Measurements from ENCODE around the gene SART3. TPM values are rescaled to one million over a fixed set of nuclear protein-coding genes. Genes with fewer than 3 reads are reported as not detected.

The SART3 gene
- total and polyA plus RNA-seq, 5 experiments from 2014 or later, result 33.3 to 95.7 (median 36.6) TPM

- DNase-seq (no peak), ATAC-seq (no peak)
- Mint-ChIP-seq H3K27ac (peak overlapping the region in 2 of 10 donors; percentile 29 to 62), H3K4me1 (peaks cover 0 to 2% (median 0%) of the 10 kb centered on the region in 4 donors), H3K36me3 (no peaks in the 10 kb centered on the region), H3K27me3 (no peaks in the 10 kb centered on the region), H3K9me3 (no peaks in the 10 kb centered on the region), H3K4me3 (no peak overlapping the region)
- POLR2A ChIA-PET, result no interaction called here
Measured at GRCh38 chr12:108602976-108603704, 42.2 kb upstream of the SART3 start.

DNA sequence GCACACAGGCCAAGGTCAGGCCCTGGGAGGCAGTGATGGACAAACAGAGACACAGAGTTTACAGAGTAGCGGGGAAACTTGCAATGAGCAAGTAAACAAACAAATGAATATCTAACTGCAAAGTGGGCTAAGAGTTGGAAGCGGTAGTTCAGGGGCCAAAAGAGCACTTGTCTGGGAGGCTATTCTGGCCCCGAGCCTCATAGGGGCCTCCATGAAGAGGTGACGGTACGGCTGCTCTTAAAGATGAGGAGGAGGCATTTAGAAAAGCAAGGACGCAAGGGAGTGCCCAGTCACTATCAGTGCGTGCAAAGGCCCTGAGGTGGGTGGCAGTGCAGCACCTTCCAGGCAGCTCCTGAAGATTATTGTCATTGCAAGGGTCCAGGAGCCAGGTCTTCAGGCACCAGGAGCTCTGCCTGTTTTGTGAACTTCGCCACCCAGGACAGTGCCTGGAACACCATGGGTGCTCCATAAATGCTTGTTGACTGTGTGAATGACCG is 41.3 kb upstream of the SART3 start:
- DNase-seq, result no peak
- H3K27ac Mint-ChIP-seq, result no peak overlapping the region
- H3K9me3 Mint-ChIP-seq, result no peaks in the 10 kb centered on the region
- H3K4me3 Mint-ChIP-seq, result no peak overlapping the region
- H3K4me1 Mint-ChIP-seq, result peaks cover 0 to 2% (median 0%) of the 10 kb centered on the region in 4 donors
- POLR2A ChIA-PET, result no interaction called here
- ATAC-seq, result no peak
- H3K27me3 Mint-ChIP-seq, result no peaks in the 10 kb centered on the region
- H3K36me3 Mint-ChIP-seq, result no peaks in the 10 kb centered on the region

DNA sequence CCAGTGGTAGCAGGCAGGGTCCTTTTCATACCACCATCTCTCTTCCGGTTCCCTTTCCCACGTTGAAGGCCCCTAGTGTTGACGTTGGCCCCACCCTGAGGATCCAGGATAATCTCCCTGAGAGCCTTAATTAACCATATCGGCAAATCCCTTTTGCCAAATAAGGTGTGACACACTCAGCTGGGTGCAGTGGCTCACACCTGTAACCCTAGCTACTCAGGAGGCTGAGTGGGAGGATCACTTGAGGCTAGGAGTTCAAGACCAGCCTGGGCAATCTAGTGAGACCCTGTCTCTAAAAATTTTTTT is 39.7 kb upstream of the SART3 start:
- no peaks in the 10 kb centered on the region for H3K9me3 Mint-ChIP-seq
- POLR2A ChIA-PET, result interaction anchor here (1.6 kb wide), 1 partner anchor 20 kb away, joined by 3 read pairs; no protein-coding TSS in a partner anchor
- H3K36me3 Mint-ChIP-seq, result no peaks in the 10 kb centered on the region

GRCh38 chr12:108599948-108600701 is 39.2 kb upstream of the SART3 start:
- DNase-seq, result no peak
- Mint-ChIP-seq H3K4me3 (no peak overlapping the region), H3K4me1 (peaks cover 0 to 2% (median 0%) of the 10 kb centered on the region in 4 donors), H3K27ac (peak overlapping the region in 1 of 10 donors; percentile 14), H3K9me3 (no peaks in the 10 kb centered on the region), H3K27me3 (no peaks in the 10 kb centered on the region), H3K36me3 (no peaks in the 10 kb centered on the region)
- ATAC-seq, result no peak
- POLR2A ChIA-PET, result interaction anchor here (1.6 kb wide), 1 partner anchor 21 kb away, joined by 3 read pairs; no protein-coding TSS in a partner anchor

More for the DNA sequence above, 39.7 kb upstream of the SART3 start:
- Mint-ChIP-seq H3K4me1 (peaks cover 0 to 2% (median 0%) of the 10 kb centered on the region in 4 donors), H3K4me3 (no peak overlapping the region), H3K27ac (peak overlapping the region in 1 of 10 donors; percentile 60), H3K27me3 (no peaks in the 10 kb centered on the region)
- no peak for DNase-seq
- no peak for ATAC-seq

GRCh38 chr12:108599541-108599940 is 38.6 kb upstream of the SART3 start:
- peaks cover 0 to 2% (median 0%) of the 10 kb centered on the region in 4 donors for H3K4me1 Mint-ChIP-seq
- no peaks in the 10 kb centered on the region for H3K27me3 Mint-ChIP-seq
- no peaks in the 10 kb centered on the region for H3K9me3 Mint-ChIP-seq
- ATAC-seq, result no peak
- DNase-seq, result no peak
- no peaks in the 10 kb centered on the region for H3K36me3 Mint-ChIP-seq
- H3K4me3 Mint-ChIP-seq, result no peak overlapping the region
- POLR2A ChIA-PET, result interaction anchor here (1.6 kb wide), 1 partner anchor 22 kb away, joined by 3 read pairs; no protein-coding TSS in a partner anchor
- H3K27ac Mint-ChIP-seq, result peak overlapping the region in 1 of 10 donors; percentile 14

GRCh38 chr12:108598553-108599250 is 37.7 kb upstream of the SART3 start:
- POLR2A ChIA-PET, result no interaction called here
- Mint-ChIP-seq H3K36me3 (no peaks in the 10 kb centered on the region), H3K4me3 (no peak overlapping the region), H3K9me3 (no peaks in the 10 kb centered on the region), H3K27me3 (no peaks in the 10 kb centered on the region), H3K27ac (peak overlapping the region in 2 of 10 donors; percentile 9 to 41), H3K4me1 (peaks cover 0 to 2% (median 0%) of the 10 kb centered on the region in 4 donors)
- ATAC-seq, result no peak
- DNase-seq, result no peak

GRCh38 chr12:108597559-108598471 is 36.8 kb upstream of the SART3 start, which contains the start of gene TMEM119:
TSS of gene TMEM119 (minus strand) at chr12:108598084. CDS start at chr12:108592383, 5,701 bp downstream.
- Mint-ChIP-seq H3K36me3 (no peaks in the 10 kb centered on the region), H3K4me1 (peaks cover 0 to 2% (median 0%) of the 10 kb centered on the region in 4 donors), H3K27me3 (no peaks in the 10 kb centered on the region), H3K4me3 (no peak within 1 kb of the TSS), H3K27ac (peak within 1 kb of the TSS in 4 of 10 donors; percentile 9 to 65 (median 36)), H3K9me3 (no peaks in the 10 kb centered on the region)
- ATAC-seq (no peak), DNase-seq (no peak)
- POLR2A ChIA-PET, result no interaction called here

DNA sequence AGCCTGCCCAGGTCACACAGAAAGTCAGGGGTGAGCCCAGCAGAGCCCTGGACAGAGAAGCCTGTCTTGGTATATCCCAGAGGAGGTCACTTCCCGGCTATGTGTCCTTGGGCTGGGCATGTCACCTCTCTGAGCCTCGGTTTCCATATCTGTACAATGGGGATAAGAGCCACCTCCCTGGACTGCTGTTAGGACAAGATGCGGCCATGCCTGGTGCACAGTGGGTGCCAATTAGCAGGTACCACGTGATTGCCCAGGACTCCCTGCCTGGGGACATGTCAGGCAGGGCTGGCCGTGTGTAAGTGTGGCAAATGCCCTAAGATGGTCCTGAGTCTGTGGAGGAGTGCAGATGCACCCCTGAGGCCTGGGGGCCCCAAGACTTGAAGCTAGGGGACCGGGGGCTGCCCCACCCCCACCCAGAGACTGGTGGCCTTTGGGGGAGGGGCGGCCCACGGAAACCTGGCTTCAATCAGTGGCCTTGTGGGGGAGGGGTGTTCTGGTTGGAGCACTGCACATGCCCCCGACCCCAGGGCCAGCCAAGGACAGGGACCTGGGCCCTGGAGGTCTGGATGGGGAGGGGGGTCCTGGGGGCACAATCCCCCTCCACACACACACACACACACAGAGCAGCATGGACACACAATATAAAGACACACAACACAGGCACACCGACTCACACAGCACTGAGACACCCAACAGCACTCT is 36.0 kb upstream of the SART3 start:
- ATAC-seq (no peak), DNase-seq (no peak)
- POLR2A ChIA-PET, result interaction anchor here (0.7 kb wide), 1 partner anchor 31 kb away, joined by 3 read pairs; no protein-coding TSS in a partner anchor
- Mint-ChIP-seq H3K27ac (no peak overlapping the region), H3K36me3 (no peaks in the 10 kb centered on the region), H3K4me3 (no peak overlapping the region), H3K4me1 (peaks cover 0 to 2% (median 0%) of the 10 kb centered on the region in 4 donors), H3K9me3 (no peaks in the 10 kb centered on the region), H3K27me3 (no peaks in the 10 kb centered on the region)

DNA sequence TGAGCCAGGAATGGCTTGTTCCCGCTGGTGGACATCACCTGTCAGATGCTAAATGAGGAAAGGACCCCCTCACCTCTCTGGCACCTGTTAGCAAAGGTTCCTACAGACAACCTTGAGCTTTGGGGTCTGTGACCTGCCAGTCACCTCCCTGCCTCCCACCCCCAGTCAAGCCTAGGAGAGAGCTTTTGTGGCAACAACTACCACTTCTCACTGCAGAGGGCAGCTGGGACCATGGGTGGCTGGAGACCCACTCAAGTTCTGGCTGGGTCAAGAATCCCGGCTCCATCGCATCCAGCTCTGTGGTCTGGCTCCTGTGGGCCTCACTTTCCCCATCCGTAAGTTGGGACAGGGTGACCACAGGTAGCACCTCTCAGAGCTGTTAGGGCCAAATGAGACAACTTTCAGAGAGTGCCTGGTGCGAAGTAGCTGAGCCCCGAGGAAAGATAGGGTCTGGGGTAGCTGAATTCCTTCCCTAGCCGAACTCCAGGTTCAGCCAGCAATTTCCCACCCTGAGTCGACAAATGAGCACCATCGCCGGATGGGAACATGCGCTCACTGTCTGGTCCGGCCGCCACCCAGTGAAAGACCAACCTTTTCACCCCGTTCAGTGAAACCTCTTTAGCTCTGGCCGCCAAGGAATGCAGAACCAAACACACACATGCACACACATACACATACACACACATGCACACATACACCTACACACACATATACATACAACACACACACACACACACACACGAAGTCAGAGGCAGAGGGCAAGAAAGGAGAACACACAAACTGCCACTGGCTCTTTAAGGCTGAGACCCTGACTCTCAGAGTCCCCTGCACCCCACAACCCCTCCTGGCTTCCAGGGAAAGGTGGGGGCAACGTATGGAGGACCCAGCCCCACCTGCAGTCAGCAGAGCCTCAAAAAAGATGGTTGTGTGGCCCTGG is 35.0 kb upstream of the SART3 start:
- H3K4me1 Mint-ChIP-seq, result peaks cover 0 to 2% (median 0%) of the 10 kb centered on the region in 4 donors
- H3K36me3 Mint-ChIP-seq, result no peaks in the 10 kb centered on the region
- H3K27ac Mint-ChIP-seq, result no peak overlapping the region
- no peak for DNase-seq
- ATAC-seq, result no peak
- POLR2A ChIA-PET, result interaction anchor here (1.3 kb wide), 1 partner anchor 21 kb away, joined by 3 read pairs; no protein-coding TSS in a partner anchor
- no peaks in the 10 kb centered on the region for H3K9me3 Mint-ChIP-seq
- H3K27me3 Mint-ChIP-seq, result no peaks in the 10 kb centered on the region
- H3K4me3 Mint-ChIP-seq, result no peak overlapping the region

GRCh38 chr12:108594960-108595710 is 34.2 kb upstream of the SART3 start:
- Mint-ChIP-seq H3K27ac (no peak overlapping the region), H3K27me3 (no peaks in the 10 kb centered on the region), H3K4me3 (no peak overlapping the region), H3K36me3 (no peaks in the 10 kb centered on the region), H3K4me1 (peaks cover 0 to 2% (median 0%) of the 10 kb centered on the region in 4 donors), H3K9me3 (no peaks in the 10 kb centered on the region)
- DNase-seq, result no peak
- ATAC-seq, result no peak
- POLR2A ChIA-PET, result interaction anchor here (1.3 kb wide), 1 partner anchor 22 kb away, joined by 3 read pairs; no protein-coding TSS in a partner anchor

Data from naive thymus-derived CD8-positive, alpha-beta T cell (primary cell).